OCI-M1 (cell line): ENCODE measurements around the gene SDK1.
"Not testable (repeated sequence)": the region's sequence is repeated elsewhere in the genome, so short reads cannot be mapped to it uniquely, and the experiment has no call there.

Experiments used
- DNase-seq: peaks from one replicate; lab custom pipeline; 2025; lab: John Stamatoyannopoulos, UW

SDK1 gene

GRCh38 chr7:3725155-3726059 lies 424.4 kb downstream of the SDK1 start:
- no peak for DNase-seq

- DNase-seq, result no peak
Observed at GRCh38 chr7:3730276-3730675, 429.2 kb downstream of the SDK1 start.

GRCh38 chr7:3732395-3733005 lies 431.4 kb downstream of the SDK1 start:
- DNase-seq, result no peak

GRCh38 chr7:3733541-3734140 lies 432.6 kb downstream of the SDK1 start:
- DNase-seq, result no peak

GRCh38 chr7:3738964-3739363 lies 437.9 kb downstream of the SDK1 start:
- DNase-seq, result no peak

- no peak for DNase-seq
Observed at GRCh38 chr7:3739983-3740382, 438.9 kb downstream of the SDK1 start.

- no peak for DNase-seq
Observed at GRCh38 chr7:3747467-3747866, 446.4 kb downstream of the SDK1 start.

GRCh38 chr7:3748389-3748788 lies 447.3 kb downstream of the SDK1 start:
- no peak for DNase-seq

GRCh38 chr7:3753868-3754267 lies 452.8 kb downstream of the SDK1 start:
- DNase-seq, result no peak

- no peak for DNase-seq
Observed at GRCh38 chr7:3754493-3755341, 453.7 kb downstream of the SDK1 start.

- DNase-seq, result not testable (repeated sequence)
Observed at GRCh38 chr7:3755778-3756453, 454.9 kb downstream of the SDK1 start.

- DNase-seq, result no peak
Observed at GRCh38 chr7:3757059-3757458, 456.0 kb downstream of the SDK1 start.

GRCh38 chr7:3760651-3761050 lies 459.6 kb downstream of the SDK1 start:
- DNase-seq, result no peak

GRCh38 chr7:3762146-3762831 lies 461.2 kb downstream of the SDK1 start:
- no peak for DNase-seq

- DNase-seq, result no peak
Observed at GRCh38 chr7:3767917-3768777, 467.1 kb downstream of the SDK1 start.

GRCh38 chr7:3771906-3772305 lies 470.9 kb downstream of the SDK1 start:
- DNase-seq, result no peak

GRCh38 chr7:3778345-3778744 lies 477.3 kb downstream of the SDK1 start:
- DNase-seq, result no peak

- no peak for DNase-seq
Observed at GRCh38 chr7:3780016-3780415, 479.0 kb downstream of the SDK1 start.

- no peak for DNase-seq
Observed at GRCh38 chr7:3780525-3780924, 479.5 kb downstream of the SDK1 start.

- no peak for DNase-seq
Observed at GRCh38 chr7:3781607-3782006, 480.6 kb downstream of the SDK1 start.
